Parathyroid adenoma (tissue), 2 donors: ENCODE data around the gene TENT5C.

Experiments
- H2AFZ ChIP-seq: fragments of 300-600 bp; sonication (generic); one replicate; pipeline ENCODE4 v1.7.0; 2017; ENCODE audit warnings: antibody characterized with exemption, mild to moderate bottlenecking
- H3K27ac ChIP-seq: fragments of 300-600 bp; sonication (generic); one replicate; pipeline ENCODE4 v1.7.0; 2017
- H3K27me3 ChIP-seq: fragments of 300-600 bp; sonication (generic); one replicate; pipeline ENCODE4 v1.7.0; 2017; ENCODE audit warnings: low read length; ENCODE audit not compliant: control insufficient read depth, insufficient read depth
- H3K36me3 ChIP-seq: fragments of 300-600 bp; sonication (generic); one replicate; pipeline ENCODE4 v1.7.0; 2017; ENCODE audit warnings: low read length; ENCODE audit not compliant: control insufficient read depth, insufficient read depth
- H3K4me1 ChIP-seq: fragments of 300-600 bp; sonication (generic); one replicate; pipeline ENCODE4 v1.7.0; 2017; ENCODE audit warnings: control low read depth
- H3K4me2 ChIP-seq: fragments of 300-600 bp; sonication (generic); one replicate; pipeline ENCODE4 v1.7.0; 2017; ENCODE audit warnings: low read length
- H3K4me3 ChIP-seq: fragments of 300-600 bp; sonication (generic); one replicate; pipeline ENCODE4 v1.7.0; 2017; ENCODE audit warnings: low read depth, low read length
- H3K79me2 ChIP-seq: fragments of 300-600 bp; sonication (generic); one replicate; pipeline ENCODE4 v1.7.0; 2017; ENCODE audit warnings: control low read depth
- H3K9ac ChIP-seq: fragments of 300-600 bp; sonication (generic); one replicate; pipeline ENCODE4 v1.7.0; 2017; ENCODE audit warnings: mild to moderate bottlenecking
- H3K9me3 ChIP-seq: fragments of 300-600 bp; sonication (generic); one replicate; pipeline ENCODE4 v1.7.0; 2017; ENCODE audit warnings: low read length; ENCODE audit not compliant: control insufficient read depth
- CTCF ChIP-seq: fragments of 300-600 bp; sonication (generic); IDR thresholded peaks from one replicate; pipeline ENCODE4 v1.7.0; 2017; ENCODE audit warnings: antibody characterized with exemption, mild to moderate bottlenecking
- donor health status: primary hyperparathyroidism.

Gene TENT5C

GRCh38 chr1:117672756-117673155, 66.9 kb downstream of the TENT5C start:
- Histone ChIP-seq H3K4me1 (no peaks in the 10 kb centered on the region), H3K27me3 (no peaks in the 10 kb centered on the region), H3K9me3 (no peaks in the 10 kb centered on the region), H2AFZ (no peak overlapping the region), H3K4me2 (no peak overlapping the region), H3K79me2 (no peaks in the 10 kb centered on the region), H3K9ac (no peak overlapping the region), H3K36me3 (no peaks in the 10 kb centered on the region), H3K27ac (no peak overlapping the region), H3K4me3 (no peak overlapping the region)
- no peak for TF ChIP-seq CTCF

GRCh38 chr1:117673405-117673804, 67.6 kb downstream of the TENT5C start:
- Histone ChIP-seq H3K27ac (no peak overlapping the region), H3K27me3 (no peaks in the 10 kb centered on the region), H3K79me2 (no peaks in the 10 kb centered on the region), H3K4me2 (no peak overlapping the region), H3K4me3 (no peak overlapping the region), H3K9me3 (no peaks in the 10 kb centered on the region), H3K4me1 (no peaks in the 10 kb centered on the region), H3K9ac (no peak overlapping the region), H3K36me3 (no peaks in the 10 kb centered on the region), H2AFZ (no peak overlapping the region)
- TF ChIP-seq CTCF: no peak

- H3K9ac ChIP-seq: no peak overlapping the region
Measured at GRCh38 chr1:117674521-117675400, 68.9 kb downstream of the TENT5C start.

GRCh38 chr1:117675907-117676430, 70.1 kb downstream of the TENT5C start:
- H3K4me1 ChIP-seq: peaks cover 9% of the 10 kb centered on the region
- no peaks in the 10 kb centered on the region for H3K9me3 ChIP-seq
- no peak overlapping the region for H3K27ac ChIP-seq
- no peak for TF ChIP-seq CTCF
- no peaks in the 10 kb centered on the region for H3K27me3 ChIP-seq
- H3K4me2 ChIP-seq: no peak overlapping the region
- no peak overlapping the region for H2AFZ ChIP-seq
- H3K36me3 ChIP-seq: no peaks in the 10 kb centered on the region
- H3K79me2 ChIP-seq: no peaks in the 10 kb centered on the region
- H3K4me3 ChIP-seq: no peak overlapping the region
- H3K9ac ChIP-seq: no peak overlapping the region

More at GRCh38 chr1:117674521-117675400, 68.9 kb downstream of the TENT5C start:
- Histone ChIP-seq H3K36me3 (no peaks in the 10 kb centered on the region), H2AFZ (no peak overlapping the region), H3K4me1 (peaks cover 9% of the 10 kb centered on the region), H3K9me3 (no peaks in the 10 kb centered on the region), H3K79me2 (no peaks in the 10 kb centered on the region), H3K27ac (no peak overlapping the region), H3K27me3 (no peaks in the 10 kb centered on the region), H3K4me3 (no peak overlapping the region), H3K4me2 (no peak overlapping the region)
- peak; percentile 33 for TF ChIP-seq CTCF
